GM12878 (cell line): ENCODE measurements around the gene PATJ. TPM values are rescaled to one million over a fixed set of nuclear protein-coding genes. Genes with fewer than 3 reads are reported as not detected.

Experiments used
- ATAC-seq: fragments of 200-7000 bp; cut with Tn5 transposase; 3 replicates; pipeline ENCODE4 v1.9.1; 2020; ENCODE audit warnings: mild to moderate bottlenecking, moderate library complexity
- BruUV-seq: library from RNA; stranded (reverse); fragments of 400-500 nt; replicated peaks from 2 replicates; lab custom pipeline; 2021; lab: Mats Ljungman, UMichigan
- CTCF ChIA-PET: fragments of 300-600 bp; sonication (Branson Sonifier 250); formaldehyde crosslinking; extraction: SDS; loops from one replicate; lab custom pipeline; 2021; ENCODE audit warnings: inconsistent platforms; lab: Yijun Ruan, JAX
- POLR2A ChIA-PET: fragments of 350-600 bp; formaldehyde crosslinking; extraction: SDS; loops from one replicate; lab custom pipeline; 2021; ENCODE audit warnings: inconsistent platforms; lab: Charles Lee
- RAD21 ChIA-PET: fragments of 300-600 bp; sonication (Branson Sonifier 250); formaldehyde crosslinking; loops from one replicate; lab custom pipeline; 2023; ENCODE audit warnings: antibody characterized with exemption; ENCODE audit not compliant: unreplicated experiment; lab: Charles Lee
- SMC1A ChIA-PET: fragments of 300-600 bp; sonication (Branson Sonifier 250); formaldehyde crosslinking; loops from one replicate; lab custom pipeline; 2023; ENCODE audit not compliant: unreplicated experiment, uncharacterized antibody; lab: Charles Lee
- DNase-seq: peaks from one replicate; pipeline ENCODE4 v3.0.0-alpha.2; 2011; ENCODE audit warnings: low read depth, low spot score
- FAIRE-seq: peaks from 3 replicates; lab custom pipeline; 2011; peaks lifted over from hg19 to GRCh38; lab: Jason Lieb, UNC
- H2AFZ ChIP-seq: 2 replicates; pipeline ENCODE4 v1.6.0; 2011; ENCODE audit warnings: low read depth, low read length, control low read depth; ENCODE audit not compliant: control insufficient read depth
- H3K27ac ChIP-seq: 2 replicates; pipeline ENCODE4 v1.5.1; 2011; ENCODE audit warnings: control low read depth; ENCODE audit not compliant: control insufficient read depth, insufficient read depth
- H3K27me3 ChIP-seq, 2 experiments: replicated peaks in 1 of 2; 2 replicates each; pipeline versions ENCODE4 v1.6.0 to v1.6.1; 2011; ENCODE audit warnings: low read length in 1 of 2; ENCODE audit not compliant: control insufficient read depth in 2 of 2, insufficient read depth in 2 of 2
- H3K36me3 ChIP-seq, 2 experiments: 2 replicates each; pipeline ENCODE4 v1.5.1; 2011; ENCODE audit warnings: low read length in 1 of 2; ENCODE audit not compliant: control insufficient read depth in 2 of 2, insufficient read depth in 2 of 2
- H3K4me1 ChIP-seq: 2 replicates; pipeline ENCODE4 v1.6.1; 2011; ENCODE audit warnings: mild to moderate bottlenecking, low read length, moderate library complexity, mixed read lengths; ENCODE audit not compliant: control insufficient read depth, insufficient read depth
- H3K4me2 ChIP-seq: 2 replicates; pipeline ENCODE4 v1.6.0; 2011; ENCODE audit warnings: control low read depth; ENCODE audit not compliant: control insufficient read depth, insufficient read depth
- H3K4me3 ChIP-seq: fragments of 200-600 bp; sonication (generic); 2 replicates; pipeline ENCODE4 v1.5.1; 2016
- H3K79me2 ChIP-seq: 2 replicates; pipeline ENCODE4 v1.6.0; 2011; ENCODE audit warnings: low read length; ENCODE audit not compliant: control insufficient read depth, insufficient read depth
- H3K9ac ChIP-seq: 2 replicates; pipeline ENCODE4 v1.8.0; 2011; ENCODE audit warnings: low read length, control low read depth, mixed read lengths; ENCODE audit not compliant: control insufficient read depth, insufficient read depth
- H3K9me3 ChIP-seq: replicated peaks from 3 replicates; pipeline ENCODE4 v1.5.1; 2011; ENCODE audit warnings: mild to moderate bottlenecking, low read length; ENCODE audit not compliant: control insufficient read depth, insufficient read depth
- H4K20me1 ChIP-seq: 2 replicates; pipeline ENCODE4 v1.6.0; 2011; ENCODE audit not compliant: control insufficient read depth, insufficient read depth
- ATF2 ChIP-seq: IDR thresholded peaks from 2 replicates; pipeline ENCODE4 v1.6.1; 2012; ENCODE audit warnings: low read length, inconsistent platforms
- CEBPB ChIP-seq, 2 experiments: fragments of 150-350 bp in 1 of 2; IDR thresholded peaks; 2 replicates each; pipeline ENCODE4 v1.6.1; 2012 to 2014; ENCODE audit warnings: low read depth in 2 of 2, low read length in 2 of 2, borderline replicate concordance in 1 of 2, inconsistent platforms in 1 of 2
- CHD4 ChIP-seq: fragments of 200-600 bp; sonication (generic); IDR thresholded peaks from 2 replicates; pipeline ENCODE4 v1.6.1; 2016; ENCODE audit warnings: mild to moderate bottlenecking
- DPF2 ChIP-seq: fragments of 450-650 bp; IDR thresholded peaks from 2 replicates; pipeline ENCODE4 v1.6.1; 2017; ENCODE audit warnings: mild to moderate bottlenecking
- FOXK2 ChIP-seq: fragments of 450-650 bp; IDR thresholded peaks from 2 replicates; pipeline ENCODE4 v1.6.1; 2017; ENCODE audit warnings: mild to moderate bottlenecking, moderate library complexity
- HDAC6 ChIP-seq: fragments of 200-600 bp; sonication (generic); IDR thresholded peaks from one replicate; pipeline ENCODE4 v1.8.0; 2017; ENCODE audit warnings: antibody characterized with exemption; ENCODE audit not compliant: unreplicated experiment
- MTA2 ChIP-seq: fragments of 450-650 bp; IDR thresholded peaks from 2 replicates; pipeline ENCODE4 v1.6.1; 2016; ENCODE audit warnings: low read depth, mild to moderate bottlenecking, moderate library complexity
- NFIC ChIP-seq: IDR thresholded peaks from 2 replicates; pipeline ENCODE4 v1.6.1; 2012; ENCODE audit warnings: low read depth, mild to moderate bottlenecking, inconsistent platforms, low read length, moderate library complexity
- SP1 ChIP-seq: IDR thresholded peaks from one replicate; pipeline ENCODE4 v1.6.1; 2011; ENCODE audit warnings: low read depth, low read length
- TCF12 ChIP-seq: IDR thresholded peaks from 2 replicates; pipeline ENCODE4 v1.6.1; 2011; ENCODE audit warnings: low read depth, mild to moderate bottlenecking, low read length
- TCF7 ChIP-seq: IDR thresholded peaks from 2 replicates; pipeline ENCODE4 v1.6.1; 2014; ENCODE audit warnings: antibody characterized with exemption, borderline replicate concordance
- in situ Hi-C: fragments of 300-500 bp; cut with MboI; formaldehyde crosslinking; loops from 9 replicates; pipeline ENCODE4 v1.14.3; 2018; ENCODE audit warnings: mixed read lengths
- intact Hi-C: fragments of 100-400 bp; cut with micrococcal nuclease; formaldehyde crosslinking; loops from one replicate; pipeline ENCODE4 v1.14.2; 2022; ENCODE audit not compliant: unreplicated experiment
- polyA plus RNA-seq, 11 experiments: library from polyadenylated mRNA; depleted of rRNA in 4 of 11; unstranded in 6 of 11; stranded (reverse) in 5 of 11; fragments of >200 nt; fragmentation: Nextera tagmentation in 4 of 11; fragmentation: Illumina TruSeq in 1 of 11; extraction: Ambion mirVana in 4 of 11; extraction: Trizol in 1 of 11; gene quantifications; 1 replicate in 1 of 11; 2 replicates in 10 of 11; pipeline versions ENCODE4 v1.2.1 to v1.2.3, GENCODE V29; 2011 to 2016; ENCODE audit warnings: inconsistent platforms in 2 of 11, missing spikeins in 2 of 11, low read depth in 1 of 11
- total RNA-seq, 4 experiments: library from RNA; depleted of rRNA in 3 of 4; stranded (reverse); fragments of >200 nt in 3 of 4; fragmentation: Illumina TruSeq in 1 of 4; extraction: Trizol in 1 of 4; gene quantifications; 2 replicates each; pipeline versions ENCODE4 v1.2.1 to v1.2.3, GENCODE V29; 2013 to 2021

Gene PATJ
- total and polyA plus RNA-seq, 10 of the 15 experiments (the other 5 are each of a cell fraction or from before 2014, with no cell fraction given), result 2.8 to 13.9 (median 6.9) TPM

GRCh38 chr1:62052946-62053345 lies 310.7 kb downstream of the PATJ start:
- in situ Hi-C loops, result no loop called here
- TF ChIP-seq FOXK2 (no peak), TCF7 (no peak), ATF2 (no peak), TCF12 (no peak), DPF2 (no peak), HDAC6 (no peak), MTA2 (no peak), SP1 (no peak), NFIC (no peak), CEBPB (IDR thresholded peaks at IDR 0.05; ENCODE audit: borderline replicate concordance in 1 of 2, low read depth in 2 of 2, low read length in 2 of 2) (no peak), CHD4 (no peak)
- BruUV-seq, result no TSS peak

More at GRCh38 chr1:62052946-62053345, 310.7 kb downstream of the PATJ start:
- H3K9me3 ChIP-seq, result no peaks in the 10 kb centered on the region
- RAD21 ChIA-PET, result no interaction called here
- no peak for ATAC-seq
- no peaks in the 10 kb centered on the region for H4K20me1 ChIP-seq
- no peaks in the 10 kb centered on the region for H3K79me2 ChIP-seq
- no peak for FAIRE-seq
- H2AFZ ChIP-seq, result no peak overlapping the region
- POLR2A ChIA-PET, result no interaction called here
- H3K4me2 ChIP-seq, result no peak overlapping the region
- H3K36me3 ChIP-seq, result no peaks in the 10 kb centered on the region
- H3K4me1 ChIP-seq, result no peaks in the 10 kb centered on the region
- H3K27me3 ChIP-seq, result no peaks in the 10 kb centered on the region
- SMC1A ChIA-PET, result no interaction called here
- intact Hi-C loops, result no loop called here
- no peak for DNase-seq
- CTCF ChIA-PET, result no interaction called here
- H3K27ac ChIP-seq, result no peak overlapping the region
- H3K4me3 ChIP-seq, result no peak overlapping the region
- no peak overlapping the region for H3K9ac ChIP-seq
